GM10266 (cell line): Measurements from ENCODE around the gene APOOL.

Experiments
- DNase-seq: peaks from one replicate; pipeline ENCODE4 v3.0.0; 2012; ENCODE audit errors: extremely low spot score
- TF ChIP-seq, protein P1 (sequence below): IDR thresholded peaks from 2 replicates; pipeline ENCODE4 v1.5.1; 2012; ENCODE audit warnings: mild to moderate bottlenecking, low read depth; ENCODE audit not compliant: control insufficient read depth, insufficient read depth; ENCODE audit errors: missing control alignments

Gene APOOL

DNA sequence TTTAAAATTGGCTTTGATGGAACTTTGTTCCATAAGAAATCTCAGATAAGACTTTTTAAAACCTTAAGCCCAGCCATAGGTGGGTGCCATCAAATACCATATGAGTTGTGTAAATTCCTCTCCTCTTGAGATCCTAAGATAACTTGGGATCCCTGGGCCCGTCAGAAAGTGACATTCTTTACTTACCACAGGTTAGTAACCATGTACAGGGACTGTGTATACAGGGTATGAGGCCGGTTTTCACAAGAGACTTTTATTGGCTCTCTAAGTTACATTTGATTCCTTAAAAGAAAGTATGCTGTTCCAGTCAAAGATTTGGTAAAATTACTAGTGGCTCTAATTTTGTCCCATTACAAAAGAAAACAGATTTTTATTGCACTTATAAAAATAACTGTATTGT lies 110.1 kb downstream of the APOOL start:
- TF ChIP-seq, protein P1, sequence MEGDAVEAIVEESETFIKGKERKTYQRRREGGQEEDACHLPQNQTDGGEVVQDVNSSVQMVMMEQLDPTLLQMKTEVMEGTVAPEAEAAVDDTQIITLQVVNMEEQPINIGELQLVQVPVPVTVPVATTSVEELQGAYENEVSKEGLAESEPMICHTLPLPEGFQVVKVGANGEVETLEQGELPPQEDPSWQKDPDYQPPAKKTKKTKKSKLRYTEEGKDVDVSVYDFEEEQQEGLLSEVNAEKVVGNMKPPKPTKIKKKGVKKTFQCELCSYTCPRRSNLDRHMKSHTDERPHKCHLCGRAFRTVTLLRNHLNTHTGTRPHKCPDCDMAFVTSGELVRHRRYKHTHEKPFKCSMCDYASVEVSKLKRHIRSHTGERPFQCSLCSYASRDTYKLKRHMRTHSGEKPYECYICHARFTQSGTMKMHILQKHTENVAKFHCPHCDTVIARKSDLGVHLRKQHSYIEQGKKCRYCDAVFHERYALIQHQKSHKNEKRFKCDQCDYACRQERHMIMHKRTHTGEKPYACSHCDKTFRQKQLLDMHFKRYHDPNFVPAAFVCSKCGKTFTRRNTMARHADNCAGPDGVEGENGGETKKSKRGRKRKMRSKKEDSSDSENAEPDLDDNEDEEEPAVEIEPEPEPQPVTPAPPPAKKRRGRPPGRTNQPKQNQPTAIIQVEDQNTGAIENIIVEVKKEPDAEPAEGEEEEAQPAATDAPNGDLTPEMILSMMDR = no peak
- no peak for DNase-seq

DNA sequence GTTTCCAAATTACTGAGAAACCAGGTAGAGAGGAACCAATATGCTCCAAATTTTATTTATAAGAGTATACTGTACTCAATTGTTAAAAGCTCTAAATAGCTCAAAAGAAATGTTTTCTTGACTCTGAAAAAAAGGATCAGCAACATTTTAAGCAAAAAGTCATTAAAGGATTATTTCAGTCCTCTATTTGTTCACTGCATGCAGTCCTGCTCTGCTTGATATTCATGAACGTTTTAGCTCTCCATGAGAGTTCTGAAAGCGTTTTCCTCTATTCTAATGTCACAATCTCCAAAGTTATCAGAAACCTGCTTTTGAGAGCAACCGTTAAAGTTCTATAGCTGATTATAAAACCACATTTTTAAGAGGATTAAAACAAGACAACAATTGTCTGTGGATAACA lies 110.5 kb downstream of the APOOL start:
- no peak for DNase-seq
- TF ChIP-seq, protein P1 = no peak

DNA sequence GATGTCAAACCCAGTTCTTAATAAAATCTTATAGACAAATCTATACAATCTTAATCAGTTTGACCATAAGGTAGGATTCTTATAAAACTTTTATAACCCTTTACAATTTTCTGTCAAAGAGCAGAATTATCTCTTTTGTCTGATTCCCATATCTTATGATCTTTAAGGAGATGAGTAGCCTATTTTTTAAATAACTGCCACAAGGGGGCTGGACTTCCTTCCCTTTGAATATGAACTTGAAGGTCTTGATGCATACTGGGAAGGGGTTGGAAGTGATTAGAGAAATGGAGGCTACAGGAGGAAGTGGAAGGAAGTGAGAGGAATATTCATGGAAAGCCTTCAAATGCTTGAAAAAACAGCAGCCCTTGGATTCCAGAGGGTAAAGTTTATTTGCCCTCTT lies 111.1 kb downstream of the APOOL start:
- TF ChIP-seq, protein P1 = no peak
- no peak for DNase-seq

DNA sequence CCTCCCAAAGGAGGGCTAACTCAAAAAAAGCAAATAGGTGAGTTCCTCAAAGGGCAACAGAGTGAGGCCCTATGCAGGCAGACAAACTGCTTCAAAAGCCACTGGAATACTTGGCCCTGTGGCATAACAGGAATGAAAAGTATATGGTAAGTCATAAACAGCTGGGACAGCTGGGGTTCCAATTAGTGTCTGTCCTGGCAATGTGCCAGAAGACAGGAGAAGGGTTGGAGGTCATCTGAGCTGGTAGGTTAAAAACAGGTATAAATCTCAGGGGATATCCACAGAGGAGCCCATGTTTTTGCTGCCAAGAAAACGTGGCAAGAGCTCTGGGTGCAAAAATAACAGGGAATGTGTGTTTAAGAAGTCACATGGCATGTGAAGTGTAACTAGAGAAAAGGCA lies 111.6 kb downstream of the APOOL start:
- TF ChIP-seq, protein P1 = no peak
- no peak for DNase-seq

DNA sequence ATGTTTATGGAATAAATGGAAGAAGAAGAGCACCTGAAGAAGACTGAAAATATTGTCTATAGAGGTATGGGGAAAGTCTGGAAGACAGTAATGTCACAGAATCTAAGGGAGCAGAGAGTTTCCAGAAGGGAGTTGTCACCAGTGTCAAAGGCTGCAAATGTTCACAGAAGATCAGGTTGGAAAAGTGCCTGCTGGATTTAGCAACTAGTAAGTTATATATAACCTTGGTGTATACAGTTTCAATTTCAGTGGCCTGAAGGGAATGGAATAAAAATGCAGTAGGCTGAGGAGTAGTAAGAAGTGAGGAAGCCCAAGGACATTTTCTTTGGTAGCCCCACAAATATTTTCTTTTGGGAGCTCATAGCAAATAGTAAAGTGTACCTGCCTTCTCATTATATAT lies 132.7 kb downstream of the APOOL start:
- DNase-seq = no peak
- TF ChIP-seq, protein P1 = no peak

DNA sequence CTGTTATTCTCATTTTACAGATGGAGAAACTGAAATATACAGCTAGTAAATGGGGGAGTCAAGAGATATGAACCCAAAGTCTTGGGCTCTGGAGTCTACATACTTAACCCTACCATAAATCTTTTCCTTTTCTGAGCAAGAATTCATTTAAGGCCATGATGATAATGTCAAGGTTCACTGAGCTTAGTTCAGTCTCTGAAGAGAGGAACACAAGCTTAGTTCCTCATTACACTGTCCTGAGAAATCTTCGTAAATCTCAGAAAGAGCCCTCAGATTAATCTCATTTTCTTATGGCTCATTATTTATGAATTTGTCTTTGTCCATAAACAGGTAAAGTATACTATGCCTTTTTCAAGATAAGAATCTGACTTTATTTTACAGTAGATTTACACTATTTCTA lies 135.7 kb downstream of the APOOL start:
- TF ChIP-seq, protein P1 = no peak
- DNase-seq = no peak

DNA sequence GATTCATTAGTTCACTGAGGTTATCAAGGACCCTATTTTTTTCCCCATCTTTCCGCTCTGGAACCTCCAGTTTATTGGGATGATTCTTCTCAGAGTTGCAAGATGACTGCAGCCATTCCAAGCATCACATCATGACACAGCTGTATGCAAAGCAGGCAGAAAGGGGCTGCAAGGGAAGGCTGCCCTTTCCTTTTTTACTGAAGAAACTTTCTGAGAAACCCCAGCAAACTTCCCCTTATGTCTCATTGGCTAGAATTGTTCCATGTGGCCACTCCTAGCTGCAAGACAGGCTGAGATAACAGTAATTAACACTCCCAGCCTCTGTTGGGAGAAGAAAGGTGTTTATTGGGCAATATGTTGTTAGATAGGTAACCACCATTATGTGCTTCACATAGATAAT lies 137.3 kb downstream of the APOOL start:
- DNase-seq = peak; percentile 2
- TF ChIP-seq, protein P1 = no peak
